MCF 10A (cell line): ENCODE results near the gene FARS2. TPM values are rescaled to one million over a fixed set of nuclear protein-coding genes. Genes with fewer than 3 reads are reported as not detected.

Experiments used
- BruUV-seq: library from RNA; stranded (reverse); fragments of 400-500 nt; replicated peaks from 2 replicates; lab custom pipeline; 2021; lab: Mats Ljungman, UMichigan
- CTCF ChIA-PET: fragments of 300-600 bp; sonication (Branson Sonifier 250); formaldehyde crosslinking; extraction: SDS; loops from one replicate; lab custom pipeline; 2021; ENCODE audit warnings: antibody characterized with exemption, inconsistent platforms; lab: Yijun Ruan, JAX
- POLR2A ChIA-PET: fragments of 300-600, 350-650 bp; sonication (Branson Sonifier 250); formaldehyde crosslinking; extraction: SDS; loops from one replicate; lab custom pipeline; 2020; ENCODE audit warnings: antibody characterized with exemption, inconsistent platforms; lab: Yijun Ruan, JAX
- DNase-seq: peaks from one replicate; pipeline ENCODE4 v3.0.0-alpha.2; 2018; ENCODE audit not compliant: unreplicated experiment
- H3K27ac Mint-ChIP-seq: one replicate; pipeline ENCODE4 v1.8.0; 2022; ENCODE audit warnings: mild to moderate bottlenecking, low read depth, mixed read lengths; ENCODE audit not compliant: unreplicated experiment
- H3K27me3 Mint-ChIP-seq: one replicate; pipeline ENCODE4 v1.8.0; 2022; ENCODE audit warnings: mixed read lengths; ENCODE audit not compliant: insufficient read depth, unreplicated experiment
- H3K36me3 Mint-ChIP-seq: one replicate; pipeline ENCODE4 v1.8.0; 2022; ENCODE audit warnings: mild to moderate bottlenecking, moderate library complexity, mixed read lengths; ENCODE audit not compliant: insufficient read depth, unreplicated experiment
- H3K4me1 Mint-ChIP-seq: one replicate; pipeline ENCODE4 v1.8.0; 2022; ENCODE audit warnings: mixed read lengths; ENCODE audit not compliant: insufficient read depth, unreplicated experiment
- H3K4me3 Mint-ChIP-seq: one replicate; pipeline ENCODE4 v1.8.0; 2022; ENCODE audit warnings: mild to moderate bottlenecking, moderate library complexity, mixed read lengths; ENCODE audit not compliant: unreplicated experiment
- H3K9me3 Mint-ChIP-seq: one replicate; pipeline ENCODE4 v1.8.0; 2022; ENCODE audit warnings: mixed read lengths; ENCODE audit not compliant: unreplicated experiment
- CTCF ChIP-seq: fragments of 200-600 bp; IDR thresholded peaks from one replicate; pipeline ENCODE4 v1.8.0; 2022; ENCODE audit warnings: antibody characterized with exemption, mild to moderate bottlenecking; ENCODE audit not compliant: unreplicated experiment
- intact Hi-C: fragments of 100-400 bp; cut with micrococcal nuclease; formaldehyde crosslinking; loops from 2 replicates; pipeline ENCODE4 v1.14.1; 2022
- total RNA-seq: library from RNA; stranded (reverse); gene quantifications from 2 replicates; pipeline ENCODE4 v1.2.3, GENCODE V29; 2022

The FARS2 gene
- total RNA-seq, 1 experiment from 2014 or later: 18.2 TPM

- DNase-seq: no peak
- Mint-ChIP-seq H3K27me3 (no peaks in the 10 kb centered on the region), H3K9me3 (no peaks in the 10 kb centered on the region), H3K4me1 (peaks cover 8% of the 10 kb centered on the region), H3K36me3 (no peaks in the 10 kb centered on the region), H3K4me3 (no peak overlapping the region), H3K27ac (no peak overlapping the region)
- BruUV-seq: no TSS peak
- intact Hi-C loops: loop anchor here (10.0 kb wide), 1 partner anchor 133 kb away; no protein-coding TSS in a partner anchor
- ChIA-PET POLR2A (interaction anchor here (1.0 kb wide), 1 partner anchor 11 kb away, joined by 3 read pairs; no protein-coding TSS in a partner anchor), CTCF (no interaction called here)
- TF ChIP-seq CTCF: no peak
Measured at GRCh38 chr6:5277589-5277988, 16.3 kb downstream of the FARS2 start.

GRCh38 chr6:5278047-5278446 is 16.7 kb downstream of the FARS2 start:
- intact Hi-C loops: loop anchor here (10.0 kb wide), 1 partner anchor 133 kb away; no protein-coding TSS in a partner anchor
- POLR2A ChIA-PET: no interaction called here
- no peaks in the 10 kb centered on the region for H3K36me3 Mint-ChIP-seq
- H3K27me3 Mint-ChIP-seq: no peaks in the 10 kb centered on the region
- H3K4me3 Mint-ChIP-seq: no peak overlapping the region
- CTCF ChIA-PET: no interaction called here
- H3K9me3 Mint-ChIP-seq: no peaks in the 10 kb centered on the region
- BruUV-seq: no TSS peak
- DNase-seq: no peak
- TF ChIP-seq CTCF: no peak
- no peak overlapping the region for H3K27ac Mint-ChIP-seq
- peaks cover 4% of the 10 kb centered on the region for H3K4me1 Mint-ChIP-seq

- TF ChIP-seq CTCF: no peak
- no peaks in the 10 kb centered on the region for H3K4me1 Mint-ChIP-seq
- CTCF ChIA-PET: no interaction called here
Measured at GRCh38 chr6:5278565-5279120, 17.3 kb downstream of the FARS2 start.

GRCh38 chr6:5279891-5280338 is 18.6 kb downstream of the FARS2 start:
- CTCF ChIA-PET: interaction anchor here (0.6 kb wide), 1 partner anchor 127 kb away, joined by 3 read pairs; no protein-coding TSS in a partner anchor
- no peak for TF ChIP-seq CTCF
- intact Hi-C loops: loop anchor here (10.0 kb wide), 1 partner anchor 135 kb away; no protein-coding TSS in a partner anchor
- H3K36me3 Mint-ChIP-seq: no peaks in the 10 kb centered on the region
- H3K4me1 Mint-ChIP-seq: no peaks in the 10 kb centered on the region
- no peak for DNase-seq
- H3K27ac Mint-ChIP-seq: no peak overlapping the region
- no peak overlapping the region for H3K4me3 Mint-ChIP-seq
- no peaks in the 10 kb centered on the region for H3K27me3 Mint-ChIP-seq
- no TSS peak for BruUV-seq
- H3K9me3 Mint-ChIP-seq: no peaks in the 10 kb centered on the region
- POLR2A ChIA-PET: interaction anchor here (1.2 kb wide), 1 partner anchor 26 kb away, joined by 3 read pairs; no protein-coding TSS in a partner anchor

More at GRCh38 chr6:5278565-5279120, 17.3 kb downstream of the FARS2 start:
- BruUV-seq: no TSS peak
- POLR2A ChIA-PET: no interaction called here
- no peaks in the 10 kb centered on the region for H3K9me3 Mint-ChIP-seq
- DNase-seq: no peak
- no peak overlapping the region for H3K4me3 Mint-ChIP-seq
- no peaks in the 10 kb centered on the region for H3K27me3 Mint-ChIP-seq
- H3K27ac Mint-ChIP-seq: no peak overlapping the region
- intact Hi-C loops: loop anchor here (10.0 kb wide), 1 partner anchor 134 kb away; no protein-coding TSS in a partner anchor
- H3K36me3 Mint-ChIP-seq: no peaks in the 10 kb centered on the region
